Measurements from ENCODE around the gene TLR8. TPM values are rescaled to one million over a fixed set of nuclear protein-coding genes. Genes with fewer than 3 reads are reported as not detected.

Gene TLR8
- total RNA-seq, 4 donors from 2014 or later = 0.42 to 0.97 (median 0.62) TPM

DNA sequence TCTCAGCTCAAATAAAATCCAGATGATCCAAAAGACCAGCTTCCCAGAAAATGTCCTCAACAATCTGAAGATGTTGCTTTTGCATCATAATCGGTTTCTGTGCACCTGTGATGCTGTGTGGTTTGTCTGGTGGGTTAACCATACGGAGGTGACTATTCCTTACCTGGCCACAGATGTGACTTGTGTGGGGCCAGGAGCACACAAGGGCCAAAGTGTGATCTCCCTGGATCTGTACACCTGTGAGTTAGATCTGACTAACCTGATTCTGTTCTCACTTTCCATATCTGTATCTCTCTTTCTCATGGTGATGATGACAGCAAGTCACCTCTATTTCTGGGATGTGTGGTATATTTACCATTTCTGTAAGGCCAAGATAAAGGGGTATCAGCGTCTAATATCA is 18.7 kb upstream of the TLR8 start:
- DNase-seq (no peak), ATAC-seq (no peak)
- intact Hi-C loops (cut with DNase I; ENCODE audit: low total_unique reads) = no loop called here
- H3K9me3 ChIP-seq = no peaks in the 10 kb centered on the region
- in situ Hi-C loops (cut with MboI; ENCODE audit: low sequenced_read_pairs in 4 of 4) = no loop called here
- TF ChIP-seq POLR2A (IDR thresholded peaks at IDR 0.05) = no peak
- TF ChIP-seq, protein P1, sequence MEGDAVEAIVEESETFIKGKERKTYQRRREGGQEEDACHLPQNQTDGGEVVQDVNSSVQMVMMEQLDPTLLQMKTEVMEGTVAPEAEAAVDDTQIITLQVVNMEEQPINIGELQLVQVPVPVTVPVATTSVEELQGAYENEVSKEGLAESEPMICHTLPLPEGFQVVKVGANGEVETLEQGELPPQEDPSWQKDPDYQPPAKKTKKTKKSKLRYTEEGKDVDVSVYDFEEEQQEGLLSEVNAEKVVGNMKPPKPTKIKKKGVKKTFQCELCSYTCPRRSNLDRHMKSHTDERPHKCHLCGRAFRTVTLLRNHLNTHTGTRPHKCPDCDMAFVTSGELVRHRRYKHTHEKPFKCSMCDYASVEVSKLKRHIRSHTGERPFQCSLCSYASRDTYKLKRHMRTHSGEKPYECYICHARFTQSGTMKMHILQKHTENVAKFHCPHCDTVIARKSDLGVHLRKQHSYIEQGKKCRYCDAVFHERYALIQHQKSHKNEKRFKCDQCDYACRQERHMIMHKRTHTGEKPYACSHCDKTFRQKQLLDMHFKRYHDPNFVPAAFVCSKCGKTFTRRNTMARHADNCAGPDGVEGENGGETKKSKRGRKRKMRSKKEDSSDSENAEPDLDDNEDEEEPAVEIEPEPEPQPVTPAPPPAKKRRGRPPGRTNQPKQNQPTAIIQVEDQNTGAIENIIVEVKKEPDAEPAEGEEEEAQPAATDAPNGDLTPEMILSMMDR (IDR thresholded peaks at IDR 0.05 in 4 of 5, conservative IDR thresholded peaks at IDR 0.05 in 1 of 5) = no peak
- H3K27ac ChIP-seq = no peak overlapping the region
- H3K4me1 ChIP-seq = no peaks in the 10 kb centered on the region
- no peaks in the 10 kb centered on the region for H3K27me3 ChIP-seq
- H3K36me3 ChIP-seq = no peaks in the 10 kb centered on the region
- H3K4me3 ChIP-seq = no peak overlapping the region

GRCh38 chrX:12890467-12890866 is 16.0 kb upstream of the TLR8 start:
- no peak overlapping the region for H3K27ac ChIP-seq

DNA sequence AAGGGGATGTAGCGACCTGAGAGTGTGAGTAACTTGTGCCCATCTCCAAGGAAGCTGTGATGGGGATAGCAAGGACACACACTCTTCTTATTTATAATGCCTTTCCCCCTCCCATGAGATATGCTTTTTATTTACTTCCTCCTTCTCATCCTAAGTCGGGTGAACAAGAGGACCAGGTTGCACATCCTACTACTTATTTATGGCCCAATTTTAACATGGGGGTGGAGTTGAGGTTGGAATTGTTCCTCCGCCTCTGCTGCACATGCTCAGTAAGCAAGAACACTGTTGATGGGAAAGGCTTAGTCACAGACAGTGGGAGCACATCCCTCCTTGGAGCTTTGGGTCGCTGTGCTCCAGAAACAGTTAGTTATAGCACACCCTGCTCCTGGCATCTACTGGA is 15.2 kb upstream of the TLR8 start:
- TF ChIP-seq, protein P1 (IDR thresholded peaks at IDR 0.05 in 4 of 5, conservative IDR thresholded peaks at IDR 0.05 in 1 of 5) = no peak
- TF ChIP-seq POLR2A (IDR thresholded peaks at IDR 0.05) = no peak
- H3K4me1 ChIP-seq = no peaks in the 10 kb centered on the region
- DNase-seq (no peak), ATAC-seq (no peak)
- no peaks in the 10 kb centered on the region for H3K9me3 ChIP-seq
- H3K27ac ChIP-seq = no peak overlapping the region
- in situ Hi-C loops (cut with MboI; ENCODE audit: low sequenced_read_pairs in 4 of 4) (no loop called here), intact Hi-C loops (cut with DNase I; ENCODE audit: low total_unique reads) (no loop called here)
- H3K27me3 ChIP-seq = no peaks in the 10 kb centered on the region
- H3K36me3 ChIP-seq = no peaks in the 10 kb centered on the region
- H3K4me3 ChIP-seq = no peak overlapping the region

More at GRCh38 chrX:12890467-12890866, 16.0 kb upstream of the TLR8 start:
- Histone ChIP-seq H3K36me3 (no peaks in the 10 kb centered on the region), H3K27me3 (no peaks in the 10 kb centered on the region), H3K4me1 (no peaks in the 10 kb centered on the region), H3K9me3 (no peaks in the 10 kb centered on the region), H3K4me3 (no peak overlapping the region)
- no peak for DNase-seq
- TF ChIP-seq, protein P1 (IDR thresholded peaks at IDR 0.05 in 4 of 5, conservative IDR thresholded peaks at IDR 0.05 in 1 of 5) = no peak
- TF ChIP-seq POLR2A (IDR thresholded peaks at IDR 0.05) = no peak
- intact Hi-C loops (cut with DNase I; ENCODE audit: low total_unique reads) (no loop called here), in situ Hi-C loops (cut with MboI; ENCODE audit: low sequenced_read_pairs in 4 of 4) (no loop called here)
- ATAC-seq = no peak

DNA sequence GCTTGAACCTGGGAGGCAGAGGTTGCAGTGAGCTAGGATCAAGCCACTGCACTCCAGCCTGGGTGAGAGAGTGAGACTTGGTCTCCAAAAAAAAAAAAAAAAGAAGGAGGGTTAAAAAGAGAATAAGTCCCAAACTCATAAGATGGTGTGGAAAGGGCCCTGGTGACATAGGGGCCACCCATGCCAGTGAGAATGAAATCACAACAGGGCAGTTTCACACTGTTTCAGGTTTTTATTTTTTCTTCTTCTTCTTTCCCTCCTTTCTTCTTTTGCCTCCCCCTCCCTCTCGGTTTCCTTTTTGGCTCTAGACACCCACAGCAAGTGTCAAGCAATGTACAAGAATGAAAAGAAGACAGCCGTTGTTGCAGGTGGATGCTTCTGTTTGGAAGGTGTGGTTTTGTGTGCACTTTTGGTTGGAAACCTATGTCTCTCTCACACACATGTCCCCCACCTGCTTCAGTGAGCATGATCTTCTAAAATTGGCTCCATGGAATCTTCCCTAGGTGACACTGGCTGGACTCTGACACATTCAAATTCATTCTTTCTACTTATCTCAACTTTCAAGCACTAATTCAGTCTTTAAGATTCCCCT is 14.4 kb upstream of the TLR8 start:
- DNase-seq (no peak), ATAC-seq (no peak)
- intact Hi-C loops (cut with DNase I; ENCODE audit: low total_unique reads) = no loop called here
- Histone ChIP-seq H3K4me1 (no peaks in the 10 kb centered on the region), H3K9me3 (no peaks in the 10 kb centered on the region), H3K4me3 (no peak overlapping the region), H3K27me3 (no peaks in the 10 kb centered on the region), H3K36me3 (no peaks in the 10 kb centered on the region), H3K27ac (no peak overlapping the region)
- TF ChIP-seq, protein P1 (IDR thresholded peaks at IDR 0.05 in 4 of 5, conservative IDR thresholded peaks at IDR 0.05 in 1 of 5) = no peak
- no peak for TF ChIP-seq POLR2A (IDR thresholded peaks at IDR 0.05)
- in situ Hi-C loops (cut with MboI; ENCODE audit: low sequenced_read_pairs in 4 of 4) = no loop called here

- ATAC-seq (no peak), DNase-seq (no peak)
- Histone ChIP-seq H3K36me3 (no peaks in the 10 kb centered on the region), H3K4me1 (no peaks in the 10 kb centered on the region), H3K27me3 (no peaks in the 10 kb centered on the region), H3K4me3 (no peak overlapping the region), H3K9me3 (no peaks in the 10 kb centered on the region), H3K27ac (no peak overlapping the region)
- intact Hi-C loops (cut with DNase I; ENCODE audit: low total_unique reads) (no loop called here), in situ Hi-C loops (cut with MboI; ENCODE audit: low sequenced_read_pairs in 4 of 4) (no loop called here)
- no peak for TF ChIP-seq POLR2A (IDR thresholded peaks at IDR 0.05)
- TF ChIP-seq, protein P1 (IDR thresholded peaks at IDR 0.05 in 4 of 5, conservative IDR thresholded peaks at IDR 0.05 in 1 of 5) = no peak
Measured at GRCh38 chrX:12892716-12893115, 13.7 kb upstream of the TLR8 start.
